DMS 273 treated with DMSO at 0.1 percent for 48 hours (cell line): Measurements from ENCODE around the gene MYADML2.
"Not testable (repeated sequence)": the region's sequence is repeated elsewhere in the genome, so short reads cannot be mapped to it uniquely, and the experiment has no call there.

Experiments used
- DNase-seq: peaks from one replicate; lab custom pipeline; 2025; lab: John Stamatoyannopoulos, UW

The MYADML2 gene

DNA sequence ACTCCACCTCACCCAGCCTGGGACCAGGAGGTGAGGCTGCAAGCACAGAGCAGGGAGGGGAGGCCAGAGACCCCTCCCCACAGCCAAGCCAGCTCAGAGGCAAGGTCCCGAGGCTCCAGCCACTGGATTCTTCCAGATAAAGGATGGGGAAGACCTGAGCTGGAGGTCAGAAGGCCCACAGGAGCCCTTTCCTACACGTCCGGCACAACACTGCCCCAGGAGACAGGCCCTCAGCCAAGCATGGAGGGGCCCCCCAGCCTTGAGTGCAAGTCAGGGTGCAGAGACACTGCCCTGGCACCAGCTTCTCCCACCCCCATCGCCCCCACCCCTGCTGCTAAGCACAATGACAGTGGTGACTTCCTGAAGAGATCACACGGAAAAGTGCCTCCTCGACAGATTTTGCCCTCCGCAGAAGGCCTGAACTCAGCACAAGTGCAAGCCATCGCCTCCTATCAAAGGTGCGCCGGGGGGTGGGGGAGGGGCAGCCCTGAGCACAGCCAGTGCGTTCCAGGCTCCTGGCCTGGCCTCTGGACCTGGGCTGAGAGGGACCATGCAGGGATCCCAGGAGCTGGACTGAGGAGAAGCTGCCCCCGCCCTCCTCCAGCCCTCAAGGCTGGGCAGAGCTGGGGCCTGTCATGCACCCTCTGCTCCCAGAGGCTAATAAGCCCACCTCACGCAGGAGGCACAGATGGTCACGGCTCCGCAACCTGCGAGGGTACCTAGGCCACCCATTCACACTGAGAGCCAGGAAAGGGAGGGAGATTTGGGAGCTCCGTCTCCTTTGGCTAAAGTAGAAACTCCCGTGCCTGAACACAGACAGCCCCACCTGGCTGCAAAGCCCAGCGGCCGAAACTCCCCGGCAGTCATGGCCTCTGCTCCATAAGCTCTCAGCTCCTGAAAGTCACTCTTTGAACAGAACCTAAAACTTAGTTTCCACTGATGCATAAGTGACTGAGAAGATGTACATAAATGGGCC is 22.2 kb downstream of the MYADML2 start:
- no peak for DNase-seq

DNA sequence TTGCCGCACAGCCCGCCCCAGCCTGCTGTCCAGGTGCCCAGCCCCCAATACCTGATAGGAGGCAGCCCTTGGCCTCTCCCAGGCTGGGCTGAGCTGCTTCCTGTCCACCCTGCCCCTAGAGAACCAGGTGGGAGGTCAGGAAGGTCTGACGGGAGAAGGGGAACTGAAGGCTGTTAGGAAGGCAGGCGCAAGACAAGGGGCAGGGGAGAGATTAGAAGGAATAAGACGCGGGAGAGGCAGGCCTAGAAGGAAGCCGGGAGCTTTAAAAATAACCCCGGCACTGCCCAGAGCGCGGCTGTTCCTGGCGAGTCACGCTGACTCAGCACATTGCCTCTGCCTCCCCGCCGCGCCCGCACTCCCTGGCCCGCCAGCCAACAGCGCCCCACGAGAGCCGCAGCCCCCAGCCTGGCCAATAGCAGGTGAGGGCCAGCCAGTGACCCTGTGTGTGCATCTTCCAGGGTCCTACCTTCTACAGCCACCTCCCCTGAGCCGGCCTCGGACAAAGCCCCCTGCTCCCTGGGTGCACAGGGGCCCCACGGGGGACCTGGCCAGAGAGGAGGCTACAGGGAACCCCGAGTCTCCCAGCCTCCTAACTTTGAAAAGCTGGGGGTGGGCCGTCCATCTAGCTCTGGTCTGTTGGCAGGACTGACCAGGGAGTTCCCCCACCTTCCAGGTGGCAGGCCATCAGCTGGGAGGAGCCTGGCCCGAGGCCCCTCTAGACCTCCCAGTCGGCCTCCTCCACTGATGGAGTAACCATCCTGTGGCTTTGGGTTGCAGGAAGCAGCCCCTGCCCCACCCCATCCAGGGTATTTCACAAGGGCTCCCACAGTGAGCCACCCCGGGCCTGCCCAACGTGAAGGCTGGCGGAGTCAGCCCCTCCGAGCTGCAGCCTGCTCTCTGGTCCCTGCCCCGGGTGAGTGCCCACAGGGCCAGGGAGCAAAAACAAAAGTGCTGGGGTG is 23.5 kb downstream of the MYADML2 start:
- no peak for DNase-seq

DNA sequence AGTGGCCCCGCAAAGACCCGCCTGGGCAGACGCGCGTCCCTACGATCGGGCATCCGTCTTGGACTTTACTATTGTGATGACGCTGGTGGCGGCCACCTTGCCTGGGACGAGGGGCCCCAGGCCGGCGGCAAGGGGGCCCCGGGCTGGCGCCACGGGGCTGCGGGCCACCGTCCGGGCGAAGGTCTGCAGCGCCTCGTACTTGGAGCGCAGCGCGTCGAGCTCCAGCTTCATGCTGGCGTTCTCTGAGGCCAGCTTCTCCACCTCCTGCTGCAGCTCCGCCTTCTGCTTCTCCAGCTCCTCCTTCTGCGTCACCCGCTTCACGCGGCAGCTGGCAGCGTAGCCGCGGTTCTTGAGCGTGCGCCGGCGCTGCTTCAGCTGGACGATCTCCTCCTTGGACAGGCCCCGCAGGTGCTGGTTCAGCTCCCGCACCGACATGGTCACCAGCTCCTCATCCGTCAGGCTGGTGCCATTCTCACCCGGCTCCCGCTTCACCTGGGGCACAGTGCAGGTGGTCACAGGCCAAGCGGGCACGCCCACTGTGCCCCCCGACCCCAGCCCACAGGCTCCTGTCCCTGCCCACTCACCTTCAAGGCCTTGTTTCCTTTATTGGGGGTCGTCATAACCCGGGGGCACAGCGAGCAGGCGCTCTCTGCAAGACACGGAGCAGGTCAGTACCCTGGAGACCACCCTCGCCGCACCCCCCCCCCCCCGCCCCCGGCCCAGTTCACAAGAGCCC is 24.3 kb downstream of the MYADML2 start:
- DNase-seq, result no peak

DNA sequence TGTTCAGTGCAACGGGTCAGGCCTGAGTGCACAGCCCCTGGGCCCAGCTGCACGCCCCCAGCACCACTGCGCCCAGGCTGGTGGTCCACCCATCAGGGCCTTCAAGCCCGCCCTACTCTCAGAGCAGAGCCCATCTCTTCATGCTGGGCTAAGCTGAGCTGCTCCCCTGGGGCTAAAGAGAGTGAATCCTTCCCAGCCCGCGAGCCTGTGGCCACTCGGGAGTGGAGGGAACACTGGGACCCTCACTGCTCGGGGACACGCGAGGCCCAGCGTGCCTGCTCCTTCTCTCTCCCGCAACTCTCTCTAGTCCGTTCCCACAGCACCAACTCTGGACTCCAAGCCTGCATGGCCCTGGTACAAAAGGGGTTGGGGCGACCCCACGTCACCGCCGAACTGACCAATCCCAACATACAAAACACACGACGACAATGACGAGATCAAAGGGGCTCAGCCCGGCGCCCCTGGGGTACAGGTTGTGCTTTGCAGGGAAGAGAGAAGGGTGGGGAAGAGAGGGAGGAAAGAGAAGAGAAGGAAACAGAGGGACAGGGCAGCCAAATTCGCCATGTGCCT is 25.0 kb downstream of the MYADML2 start:
- DNase-seq, result no peak

DNA sequence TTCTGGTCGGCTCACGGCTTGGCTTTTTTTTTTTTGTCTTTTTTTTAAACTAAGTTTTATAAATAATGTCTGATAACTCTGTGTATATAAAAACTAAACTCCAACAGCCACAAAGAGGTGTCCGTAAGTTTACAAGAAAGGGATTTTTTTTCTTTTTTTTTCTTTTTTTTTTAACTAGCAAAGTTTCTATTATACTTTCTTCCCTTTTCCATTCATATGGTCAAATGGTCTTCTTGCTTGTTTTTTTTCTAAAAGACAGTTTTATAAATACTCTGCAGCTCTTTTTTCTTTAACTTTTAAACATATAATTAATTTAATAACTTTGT is 25.5 kb downstream of the MYADML2 start:
- no peak for DNase-seq

DNA sequence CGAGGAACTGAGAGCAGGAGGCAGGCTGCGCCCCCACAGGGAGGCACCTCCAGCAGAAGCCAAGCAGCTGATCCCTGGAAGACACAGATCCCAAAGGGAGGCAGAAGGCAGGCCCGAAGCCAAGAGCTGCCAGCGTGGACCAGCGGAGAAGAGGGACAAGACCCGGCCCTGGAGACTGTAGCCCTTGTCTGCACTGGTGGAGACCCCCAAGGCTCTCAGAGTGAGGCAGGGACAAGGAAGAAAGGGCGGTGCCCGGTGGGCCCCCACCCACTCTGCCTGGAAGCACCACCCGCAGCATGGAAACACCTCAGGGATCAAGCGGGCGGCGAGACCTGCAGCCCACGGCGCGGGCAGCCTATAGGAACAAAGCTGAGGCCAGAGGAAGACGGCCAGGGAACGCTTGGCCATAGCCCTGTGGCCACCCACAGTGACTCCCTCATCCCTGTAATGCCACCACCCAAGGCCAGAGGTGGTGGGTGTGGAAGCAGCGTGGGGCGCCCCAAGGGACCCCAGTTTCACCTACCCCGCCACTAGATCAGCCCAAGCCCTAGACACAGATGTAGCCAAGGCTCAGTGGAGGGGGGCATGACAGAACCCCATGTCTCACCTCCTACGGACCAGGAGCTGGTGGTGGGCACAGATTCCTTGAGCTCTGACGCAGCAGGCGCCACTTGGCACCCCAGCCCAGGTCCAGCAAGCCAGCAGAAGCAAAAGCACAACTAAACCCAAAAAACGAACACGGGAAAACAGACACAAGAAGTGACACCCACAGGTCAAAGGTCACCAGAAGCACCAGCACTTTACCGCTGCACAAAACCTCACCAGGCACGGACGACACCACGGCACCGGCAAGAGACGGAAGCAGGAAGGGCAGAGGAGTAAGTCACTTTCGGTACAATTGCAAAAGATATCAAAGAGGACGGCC is 26.2 kb downstream of the MYADML2 start:
- no peak for DNase-seq

DNA sequence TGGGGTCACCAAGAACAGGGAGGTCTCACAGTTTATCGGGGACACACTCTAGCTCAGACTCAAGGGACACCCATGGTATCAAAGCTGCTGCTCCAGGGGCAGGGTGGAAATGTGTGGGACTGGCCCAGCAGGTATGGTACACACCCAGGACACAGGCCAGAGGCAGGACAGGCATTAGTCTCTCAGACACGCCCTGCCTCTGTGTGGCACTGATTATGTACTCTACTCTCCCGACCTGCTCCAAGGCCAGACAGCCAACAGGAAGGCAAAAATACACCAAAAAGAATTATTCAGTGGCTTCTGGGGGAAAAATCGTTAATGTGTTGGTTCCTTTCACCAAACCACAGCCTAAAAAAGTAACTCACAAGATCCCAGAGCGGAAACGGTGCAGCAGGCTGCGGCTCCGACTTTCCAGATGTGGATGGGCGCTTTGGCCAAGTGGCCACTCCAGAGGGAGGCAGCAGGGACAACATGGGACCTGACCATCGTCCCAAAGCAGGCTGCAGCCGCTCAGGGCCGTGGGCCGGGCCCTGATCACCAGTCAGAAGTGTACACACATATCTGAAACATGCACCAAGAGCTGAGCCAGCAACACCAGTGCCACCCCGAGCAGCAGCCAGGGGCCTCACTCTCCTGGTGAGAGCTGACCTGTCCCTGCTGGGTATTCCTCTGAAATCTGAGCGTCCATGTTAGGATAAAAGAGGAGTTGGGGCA is 28.0 kb downstream of the MYADML2 start:
- no peak for DNase-seq

DNA sequence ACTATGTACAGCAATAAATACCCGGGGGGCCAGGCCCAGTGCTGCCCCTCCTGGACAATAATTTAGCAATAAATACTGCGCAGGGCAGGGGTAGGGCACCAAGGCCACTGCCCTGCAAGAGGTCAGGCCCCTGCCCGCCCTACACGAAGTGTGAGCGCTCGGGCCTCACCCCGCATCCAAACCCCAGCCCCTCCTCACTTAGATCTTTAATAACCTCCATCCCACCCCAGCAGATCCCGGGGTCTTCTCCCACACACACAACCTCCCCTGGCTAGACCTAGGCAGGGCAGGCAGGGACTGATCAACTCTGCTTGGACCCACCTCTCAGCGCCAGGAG is 28.7 kb downstream of the MYADML2 start:
- DNase-seq, result not testable (repeated sequence)

DNA sequence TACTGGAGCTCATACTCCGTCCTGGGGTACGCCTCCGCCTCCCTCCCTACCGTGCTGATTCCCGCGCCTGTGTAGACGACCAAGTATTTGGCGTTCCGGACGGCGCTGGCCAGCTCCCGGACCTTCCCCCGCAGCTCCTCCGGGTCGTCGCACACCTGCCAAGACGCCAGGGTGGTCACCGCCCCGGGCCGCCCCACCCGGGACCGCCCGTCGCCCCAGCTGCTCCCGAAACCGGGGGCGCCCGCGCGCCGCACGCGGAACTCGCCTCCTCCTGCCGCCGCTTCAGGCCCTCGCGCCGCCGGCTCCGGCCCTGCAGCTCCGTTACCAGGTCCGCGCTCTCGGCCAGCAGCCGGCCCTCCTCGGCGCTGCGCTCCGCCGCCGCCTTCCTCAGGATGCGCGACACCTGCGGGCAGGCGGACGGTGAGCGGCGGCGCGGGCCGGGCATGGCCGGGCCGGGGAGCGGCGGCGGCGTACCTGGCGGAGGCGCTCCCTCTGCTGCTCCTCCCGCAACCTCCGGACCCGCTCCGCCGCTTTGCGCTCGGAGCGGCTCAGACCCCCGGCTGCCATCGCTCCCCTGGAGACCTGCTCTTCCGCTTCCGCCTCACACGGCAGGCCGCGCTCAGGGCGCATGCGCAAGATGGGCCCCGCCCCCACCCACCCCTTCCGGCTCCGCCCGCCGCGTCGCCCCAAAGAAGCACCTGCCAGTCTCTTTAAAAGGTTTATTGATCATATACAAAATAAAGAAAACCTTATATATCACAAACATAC is 29.3 kb downstream of the MYADML2 start, which contains the start of gene SIRT7:
Gene SIRT7, minus strand, starts transcription at position 612 of the 768 bp plus-strand sequence. Its CDS starts 45 bp downstream, at position 567.
- peak; percentile 29 for DNase-seq

DNA sequence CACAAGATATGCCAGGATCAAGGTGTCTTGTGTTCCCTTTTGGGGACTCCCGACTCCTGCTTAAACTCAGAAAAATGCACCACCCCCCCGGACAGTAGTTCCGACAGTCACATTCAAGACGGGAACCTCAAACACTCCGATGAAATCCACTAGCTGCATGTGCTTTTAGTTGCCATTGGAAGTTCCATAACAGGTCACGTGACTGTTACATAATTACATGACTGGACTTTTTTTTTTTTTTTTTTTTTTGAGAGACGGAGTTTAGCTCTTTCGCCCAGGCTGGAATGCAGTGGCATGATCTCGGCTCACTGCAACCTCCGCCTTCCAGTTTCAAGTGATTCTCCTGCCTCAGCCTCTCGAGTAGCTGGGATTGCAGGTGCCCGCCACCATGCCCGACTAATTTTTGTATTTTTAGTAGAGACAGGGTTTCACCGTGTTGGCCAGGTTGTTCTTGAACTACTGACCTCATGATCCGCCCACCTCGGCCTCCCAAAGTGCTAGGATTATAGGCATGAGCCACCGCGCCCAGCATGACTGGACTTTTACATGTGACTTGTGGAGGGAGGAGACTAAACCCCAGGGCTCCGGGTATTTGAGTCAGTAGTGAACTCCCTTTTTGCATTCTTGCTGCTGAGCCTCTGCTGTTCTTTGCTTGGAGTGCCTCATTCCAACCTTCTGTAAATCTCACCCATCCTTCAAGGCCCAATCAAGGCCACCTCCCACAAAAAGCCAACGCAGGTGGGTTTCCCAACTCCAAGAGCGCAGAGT is 30.6 kb downstream of the MYADML2 start:
- DNase-seq, result no peak

DNA sequence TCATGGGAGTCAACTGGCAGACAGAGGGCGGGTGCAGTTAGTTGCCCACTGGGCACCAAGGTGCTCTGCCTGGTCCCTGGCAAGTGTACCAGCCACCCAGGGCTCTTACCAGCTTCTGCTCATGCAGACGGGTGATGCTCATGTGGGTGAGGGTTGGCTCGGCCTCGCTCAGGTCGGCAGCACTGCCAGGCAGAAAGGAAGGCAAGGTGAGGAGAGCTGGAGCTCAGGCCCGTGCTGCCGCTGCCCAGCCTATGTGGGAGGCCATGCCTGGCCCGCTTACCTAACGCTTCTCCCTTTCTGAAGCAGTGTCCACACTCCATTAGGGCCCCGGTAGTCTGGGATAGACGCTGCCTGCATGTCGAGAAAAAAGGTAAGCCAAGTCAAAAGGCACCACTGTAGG is 31.7 kb downstream of the MYADML2 start:
- no peak for DNase-seq

DNA sequence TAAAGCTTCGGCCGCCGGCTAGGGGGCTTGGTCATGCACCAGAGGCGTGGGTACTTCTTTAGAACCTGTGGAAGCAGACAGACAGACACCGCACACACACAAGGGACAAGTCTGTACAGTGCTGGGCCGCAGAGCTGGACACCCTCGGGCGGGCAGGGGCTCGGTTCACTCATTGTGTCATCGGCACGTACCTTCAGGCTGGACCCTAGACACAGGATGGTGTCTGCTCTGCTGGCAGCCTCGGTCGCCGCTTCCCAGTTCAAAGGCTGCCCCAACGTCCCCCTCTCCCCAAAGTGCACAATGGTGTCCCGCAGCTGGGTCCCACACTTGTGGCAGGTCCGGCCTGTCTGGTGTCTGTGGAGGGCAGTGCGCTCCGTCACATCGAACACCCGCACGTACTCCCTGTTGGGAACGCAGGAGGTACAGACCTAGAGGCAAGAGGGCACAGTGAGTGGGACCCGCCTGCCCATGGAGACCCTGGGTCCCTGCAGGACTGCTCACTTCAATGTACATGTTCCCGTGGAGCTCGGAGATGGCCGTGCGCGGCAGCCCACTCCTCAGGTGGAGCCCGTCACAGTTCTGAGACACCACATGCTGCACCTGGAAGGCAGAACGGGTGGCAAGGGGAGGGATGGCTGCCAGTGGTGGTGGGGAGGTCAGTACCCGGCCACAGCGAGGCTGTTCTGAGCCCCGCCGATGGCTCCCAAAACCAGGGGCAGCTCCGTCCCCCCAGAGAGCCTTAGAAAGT is 32.8 kb downstream of the MYADML2 start:
- DNase-seq, result no peak

DNA sequence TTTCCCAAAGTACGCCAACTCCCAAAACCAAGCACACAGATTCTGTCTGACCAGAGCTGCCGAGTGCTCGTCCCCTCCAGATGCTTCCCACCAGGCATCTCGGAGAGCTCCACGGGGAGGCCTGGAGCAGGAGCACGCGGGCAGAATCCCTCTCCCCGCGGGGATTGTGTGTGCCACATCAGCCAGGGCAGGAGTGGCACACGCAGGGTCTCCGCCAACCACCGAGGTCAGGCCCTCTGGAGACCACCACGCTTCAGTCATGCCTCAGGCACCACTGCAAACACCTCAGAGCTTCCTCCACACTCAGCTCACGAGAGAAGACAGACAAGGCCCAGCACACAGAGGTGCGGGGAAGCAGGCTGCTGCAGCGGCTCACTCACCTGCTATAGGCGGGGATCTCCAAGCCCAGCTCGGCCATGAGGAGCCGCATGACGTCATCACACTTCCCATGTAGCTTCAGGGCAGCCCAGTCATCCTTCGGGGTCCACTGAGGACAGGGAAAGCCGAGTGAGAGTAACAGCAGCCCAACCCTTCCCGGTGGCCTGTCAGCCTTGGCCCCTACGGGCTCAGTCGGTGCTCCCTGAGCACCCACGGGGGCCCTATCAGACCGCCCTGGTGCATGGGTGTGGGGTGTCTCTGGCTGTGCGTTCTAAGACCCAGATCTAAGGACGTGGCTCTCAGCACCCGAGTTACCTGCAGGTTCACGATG is 33.5 kb downstream of the MYADML2 start:
- DNase-seq, result no peak

DNA sequence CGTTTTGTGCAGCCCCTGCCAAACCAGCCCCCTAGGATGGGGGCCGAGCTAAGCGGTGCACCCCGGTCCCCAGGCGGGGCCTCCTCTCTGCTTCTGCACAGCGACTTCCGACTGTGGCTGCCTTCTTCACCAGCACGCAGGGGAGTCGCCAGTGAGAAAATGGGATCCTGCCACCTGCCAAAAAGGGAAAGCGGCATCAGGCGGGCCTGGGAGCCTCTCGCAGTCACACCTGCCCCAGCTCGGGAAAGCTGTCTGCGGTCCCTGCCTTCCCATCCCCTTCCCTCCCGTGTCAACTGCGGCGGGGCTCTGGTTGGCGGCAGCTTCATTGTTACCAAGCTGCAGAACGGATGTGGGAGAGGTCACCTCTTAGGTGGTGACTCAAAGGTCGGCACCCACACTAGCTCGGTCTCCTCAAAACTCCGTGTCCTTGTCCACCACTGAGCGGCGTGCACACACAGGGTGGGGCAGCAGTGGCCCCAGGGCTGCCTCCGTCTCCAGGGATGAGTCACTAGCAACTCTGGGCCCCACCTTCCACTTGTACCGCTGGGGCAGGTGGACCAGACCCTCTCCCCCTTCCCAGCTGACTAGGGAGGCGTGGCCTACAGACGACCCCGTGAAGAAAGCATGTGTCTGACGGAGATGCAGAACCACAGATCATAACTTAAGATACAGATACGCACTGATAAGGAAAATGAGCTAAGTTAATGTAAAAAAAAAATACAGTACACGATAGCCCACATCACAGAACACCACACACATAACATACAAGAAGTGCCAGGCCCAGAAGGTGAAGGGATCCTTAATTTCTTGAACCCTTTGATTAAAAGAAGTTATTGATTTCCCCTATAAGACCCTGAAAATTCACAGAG is 34.4 kb downstream of the MYADML2 start:
- DNase-seq, result no peak

DNA sequence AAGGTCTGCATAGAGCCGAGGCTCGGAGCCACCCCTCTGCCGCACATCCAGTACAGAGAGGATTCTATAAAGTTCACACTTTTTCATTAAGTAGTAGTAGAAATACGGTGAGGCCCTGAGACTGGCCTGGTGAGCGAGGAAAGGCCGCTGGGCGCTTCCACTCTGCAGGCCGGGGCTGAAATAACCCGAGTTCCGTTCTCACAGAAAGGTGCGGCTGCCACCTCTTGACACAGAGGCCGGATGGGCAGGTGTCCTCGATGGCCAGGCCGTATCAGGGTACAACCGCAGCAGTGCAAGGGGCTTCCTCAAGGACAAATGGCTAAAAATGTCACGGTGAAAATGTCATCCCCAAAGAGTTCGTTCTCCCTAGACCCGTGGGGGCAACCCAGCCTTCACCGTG is 35.1 kb downstream of the MYADML2 start:
- DNase-seq, result no peak
